GM23338 (cell line): ENCODE data around the gene TARS3. TPM values are rescaled to one million over a fixed set of nuclear protein-coding genes. Genes with fewer than 3 reads are reported as not detected.
A peak's percentile ranks its signal among the peaks of the same experiment; 100 is the strongest.

Experiments used
- ATAC-seq: fragments of 200-7000 bp; cut with Tn5 transposase; 3 replicates; pipeline ENCODE4 v1.9.1; 2020
- DNase-seq: peaks from one replicate; pipeline ENCODE4 v3.0.0-alpha.2; 2015; ENCODE audit warnings: low spot score
- H2AFZ ChIP-seq: fragments of 200-600 bp; sonication (generic); 2 replicates; pipeline ENCODE4 v1.8.0; 2016; ENCODE audit warnings: antibody characterized with exemption, mild to moderate bottlenecking, moderate library complexity
- H3F3A ChIP-seq: fragments of 200-600 bp; sonication (generic); replicated peaks from 2 replicates; pipeline ENCODE4 v1.8.0; 2017; ENCODE audit warnings: antibody characterized with exemption, mixed run types, low read depth
- H3K27ac ChIP-seq: fragments of 200-600 bp; sonication (generic); 2 replicates; pipeline ENCODE4 v1.6.1; 2016; ENCODE audit warnings: low read depth
- H3K27me3 ChIP-seq: fragments of 200-600 bp; sonication (generic); 2 replicates; pipeline ENCODE4 v1.8.0; 2016; ENCODE audit warnings: mild to moderate bottlenecking, mixed run types, moderate library complexity; ENCODE audit not compliant: insufficient read depth
- H3K36me3 ChIP-seq: fragments of 200-600 bp; sonication (generic); 2 replicates; pipeline ENCODE4 v1.8.0; 2016; ENCODE audit warnings: mild to moderate bottlenecking; ENCODE audit not compliant: insufficient read depth
- H3K4me1 ChIP-seq: fragments of 200-600 bp; sonication (generic); 2 replicates; pipeline ENCODE4 v1.8.0; 2016; ENCODE audit warnings: mild to moderate bottlenecking, moderate library complexity; ENCODE audit not compliant: insufficient read depth
- H3K4me2 ChIP-seq: fragments of 200-600 bp; sonication (generic); 2 replicates; pipeline ENCODE4 v1.7.1; 2017; ENCODE audit warnings: mixed run types
- H3K4me3 ChIP-seq: fragments of 200-600 bp; sonication (generic); 2 replicates; pipeline ENCODE4 v1.6.1; 2016; ENCODE audit warnings: mixed run types
- H3K79me2 ChIP-seq: fragments of 200-600 bp; sonication (generic); replicated peaks from 2 replicates; pipeline ENCODE4 v1.8.0; 2017; ENCODE audit warnings: mild to moderate bottlenecking; ENCODE audit not compliant: insufficient read depth
- H3K9me2 ChIP-seq: fragments of 200-600 bp; sonication (generic); 2 replicates; pipeline ENCODE4 v1.8.0; 2017; ENCODE audit not compliant: insufficient read depth
- H4K20me1 ChIP-seq: fragments of 200-600 bp; sonication (generic); replicated peaks from 2 replicates; pipeline ENCODE4 v1.8.0; 2017; ENCODE audit warnings: mild to moderate bottlenecking; ENCODE audit not compliant: insufficient read depth
- H3K27ac Mint-ChIP-seq: 2 replicates; pipeline ENCODE4 v1.8.0; 2020; ENCODE audit warnings: inconsistent platforms, mild to moderate bottlenecking, moderate library complexity, mixed read lengths
- H3K27me3 Mint-ChIP-seq: 3 replicates; pipeline ENCODE4 v1.8.0; 2022; ENCODE audit warnings: low read depth, mild to moderate bottlenecking, moderate library complexity, mixed read lengths, inconsistent platforms; ENCODE audit not compliant: insufficient read depth, poor library complexity
- H3K36me3 Mint-ChIP-seq: 3 replicates; pipeline ENCODE4 v1.8.0; 2021; ENCODE audit warnings: low read depth, mild to moderate bottlenecking, inconsistent platforms, moderate library complexity, mixed read lengths
- H3K4me1 Mint-ChIP-seq: 3 replicates; pipeline ENCODE4 v1.8.0; 2020; ENCODE audit warnings: mild to moderate bottlenecking, inconsistent platforms, mixed read lengths
- H3K4me3 Mint-ChIP-seq: 3 replicates; pipeline ENCODE4 v1.8.0; 2021; ENCODE audit warnings: moderate library complexity, mild to moderate bottlenecking, inconsistent platforms, mixed read lengths
- H3K9me3 Mint-ChIP-seq: 3 replicates; pipeline ENCODE4 v1.8.0; 2020; ENCODE audit warnings: moderate library complexity, mild to moderate bottlenecking, inconsistent platforms, mixed read lengths
- CREB1 ChIP-seq: fragments of 250-450 bp; sonication (Bioruptor Pico); IDR thresholded peaks from 2 replicates; pipeline ENCODE4 v1.5.0; 2020; ENCODE audit warnings: low read depth, mild to moderate bottlenecking, moderate library complexity
- EZH2 ChIP-seq: fragments of 200-600 bp; sonication (generic); IDR thresholded peaks from one replicate; pipeline ENCODE4 v1.8.0; 2017; ENCODE audit warnings: antibody characterized with exemption, mild to moderate bottlenecking, low read depth; ENCODE audit not compliant: unreplicated experiment
- EZH2phosphoT487 ChIP-seq: fragments of 200-600 bp; sonication (generic); IDR thresholded peaks from one replicate; pipeline ENCODE4 v1.8.1; 2018; ENCODE audit warnings: antibody characterized with exemption; ENCODE audit not compliant: unreplicated experiment
- JUNB ChIP-seq: IDR thresholded peaks from one replicate; pipeline ENCODE4 v1.6.1; 2016; ENCODE audit warnings: antibody characterized with exemption; ENCODE audit not compliant: unreplicated experiment
- STAT1 ChIP-seq: IDR thresholded peaks from one replicate; pipeline ENCODE4 v1.6.1; 2016; ENCODE audit warnings: antibody characterized with exemption; ENCODE audit not compliant: unreplicated experiment
- ZNF331 ChIP-seq: fragments of 250-450 bp; sonication (Bioruptor Pico); IDR thresholded peaks from 2 replicates; pipeline ENCODE4 v1.5.0; 2020; ENCODE audit warnings: low read depth, mild to moderate bottlenecking, moderate library complexity
- ZNF462 ChIP-seq: fragments of 250-450 bp; sonication (Bioruptor Pico); IDR thresholded peaks from 2 replicates; pipeline ENCODE4 v1.5.0; 2020; ENCODE audit warnings: mild to moderate bottlenecking, moderate library complexity
- polyA plus RNA-seq: library from polyadenylated mRNA; unstranded; fragments of >200 nt; fragmentation: Nextera tagmentation; extraction: Ambion mirVana; gene quantifications from 2 replicates; pipeline ENCODE4 v1.2.1, GENCODE V29; 2016
- total RNA-seq: library from RNA; depleted of rRNA; stranded (reverse); fragments of >200 nt; shearing (Covaris generic); gene quantifications from 2 replicates; pipeline ENCODE4 v1.2.3, GENCODE V29; 2014
- TF ChIP-seq, protein P1 (sequence below), 2 experiments: fragments of 200-600 bp in 1 of 2; sonication (generic) in 1 of 2; conservative IDR thresholded peaks; 2 replicates each; pipeline versions ENCODE4 v1.5.1 to v1.6.1; 2016 to 2017; ENCODE audit warnings: antibody characterized with exemption in 2 of 2, low read depth in 2 of 2, mild to moderate bottlenecking in 2 of 2, moderate library complexity in 1 of 2
- TF ChIP-seq, protein P2 (sequence below): IDR thresholded peaks from 2 replicates; pipeline ENCODE4 v1.6.1; 2016; ENCODE audit warnings: antibody characterized with exemption

TARS3 gene
- total and polyA plus RNA-seq, 2 experiments from 2014 or later = 13.0 to 15.4 TPM

DNA sequence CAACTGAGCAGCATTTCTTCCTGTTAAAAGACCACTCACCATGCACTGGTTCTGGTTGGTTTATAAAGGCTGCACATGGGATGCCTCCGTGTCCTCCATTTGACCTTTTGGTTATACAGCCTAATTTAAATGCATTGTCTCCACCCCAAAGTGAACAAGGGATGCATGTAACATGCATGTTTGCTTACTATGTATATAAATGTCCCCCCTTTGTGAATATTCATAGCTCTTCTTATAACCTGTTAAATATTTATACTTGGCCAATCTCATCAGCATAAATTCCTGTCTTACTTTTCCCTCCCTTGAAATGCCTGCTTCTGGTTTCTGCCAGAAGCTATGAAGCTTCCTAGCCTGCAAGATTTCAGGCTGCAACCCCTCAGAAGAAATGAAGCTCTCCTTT lies 27.4 kb downstream of the TARS3 start (continued):
- TF ChIP-seq STAT1 = no peak
- TF ChIP-seq EZH2phosphoT487 = no peak
- TF ChIP-seq, protein P1, sequence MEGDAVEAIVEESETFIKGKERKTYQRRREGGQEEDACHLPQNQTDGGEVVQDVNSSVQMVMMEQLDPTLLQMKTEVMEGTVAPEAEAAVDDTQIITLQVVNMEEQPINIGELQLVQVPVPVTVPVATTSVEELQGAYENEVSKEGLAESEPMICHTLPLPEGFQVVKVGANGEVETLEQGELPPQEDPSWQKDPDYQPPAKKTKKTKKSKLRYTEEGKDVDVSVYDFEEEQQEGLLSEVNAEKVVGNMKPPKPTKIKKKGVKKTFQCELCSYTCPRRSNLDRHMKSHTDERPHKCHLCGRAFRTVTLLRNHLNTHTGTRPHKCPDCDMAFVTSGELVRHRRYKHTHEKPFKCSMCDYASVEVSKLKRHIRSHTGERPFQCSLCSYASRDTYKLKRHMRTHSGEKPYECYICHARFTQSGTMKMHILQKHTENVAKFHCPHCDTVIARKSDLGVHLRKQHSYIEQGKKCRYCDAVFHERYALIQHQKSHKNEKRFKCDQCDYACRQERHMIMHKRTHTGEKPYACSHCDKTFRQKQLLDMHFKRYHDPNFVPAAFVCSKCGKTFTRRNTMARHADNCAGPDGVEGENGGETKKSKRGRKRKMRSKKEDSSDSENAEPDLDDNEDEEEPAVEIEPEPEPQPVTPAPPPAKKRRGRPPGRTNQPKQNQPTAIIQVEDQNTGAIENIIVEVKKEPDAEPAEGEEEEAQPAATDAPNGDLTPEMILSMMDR (conservative IDR thresholded peaks at IDR 0.05; ENCODE audit: low read depth in 2 of 2) = no peak
- TF ChIP-seq EZH2 = no peak

GRCh38 chr15:101694261-101694660 lies 30.0 kb downstream of the TARS3 start:
- Mint-ChIP-seq H3K9me3 (no peaks in the 10 kb centered on the region), H3K4me1 (peaks cover 11% of the 10 kb centered on the region; the same call in 2 of the 3 replicates), H3K4me3 (no peak overlapping the region), H3K27ac (no peak overlapping the region), H3K36me3 (peaks cover 22% of the 10 kb centered on the region), H3K27me3 (no peaks in the 10 kb centered on the region)
- no peaks in the 10 kb centered on the region for H3F3A ChIP-seq
- H3K79me2 ChIP-seq = no peaks in the 10 kb centered on the region
- H3K4me2 ChIP-seq = no peak overlapping the region
- H3K4me3 ChIP-seq = no peak overlapping the region
- H3K4me1 ChIP-seq = no peaks in the 10 kb centered on the region; the same call in 1 of the 2 replicates
- no peak overlapping the region for H3K27ac ChIP-seq
- ATAC-seq (peak; percentile 75), DNase-seq (peak; percentile 35)
- peaks cover 12% of the 10 kb centered on the region; the same call in 1 of the 2 replicates for H3K36me3 ChIP-seq
- H3K27me3 ChIP-seq = no peaks in the 10 kb centered on the region
- H2AFZ ChIP-seq = no peak overlapping the region
- 0 out of 2 replicates have a peak, but pooled peaks cover 6% of the 10 kb centered on the region for H3K9me2 ChIP-seq
- TF ChIP-seq, protein P1 (conservative IDR thresholded peaks at IDR 0.05; ENCODE audit: low read depth in 2 of 2) = peak; percentile 28 to 60
- no peak for TF ChIP-seq JUNB
- TF ChIP-seq CREB1 (CRISPR knock-in tag) = no peak
- TF ChIP-seq, protein P2, sequence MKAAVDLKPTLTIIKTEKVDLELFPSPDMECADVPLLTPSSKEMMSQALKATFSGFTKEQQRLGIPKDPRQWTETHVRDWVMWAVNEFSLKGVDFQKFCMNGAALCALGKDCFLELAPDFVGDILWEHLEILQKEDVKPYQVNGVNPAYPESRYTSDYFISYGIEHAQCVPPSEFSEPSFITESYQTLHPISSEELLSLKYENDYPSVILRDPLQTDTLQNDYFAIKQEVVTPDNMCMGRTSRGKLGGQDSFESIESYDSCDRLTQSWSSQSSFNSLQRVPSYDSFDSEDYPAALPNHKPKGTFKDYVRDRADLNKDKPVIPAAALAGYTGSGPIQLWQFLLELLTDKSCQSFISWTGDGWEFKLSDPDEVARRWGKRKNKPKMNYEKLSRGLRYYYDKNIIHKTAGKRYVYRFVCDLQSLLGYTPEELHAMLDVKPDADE = no peak
- no peak for TF ChIP-seq STAT1
- TF ChIP-seq ZNF462 (CRISPR knock-in tag) = no peak
- no peak for TF ChIP-seq ZNF331 (CRISPR knock-in tag)
- H4K20me1 ChIP-seq = no peaks in the 10 kb centered on the region
